GM10847 (cell line): ENCODE results near the gene CCDC152.

Experiments used
- POLR2A ChIP-seq: IDR thresholded peaks from 2 replicates; pipeline ENCODE4 v1.6.1; 2011; ENCODE audit not compliant: insufficient read length; ENCODE audit errors: extremely low read depth

The CCDC152 gene

GRCh38 chr5:42756606-42757601 lies at the start of gene CCDC152:
Gene CCDC152, plus strand, starts transcription at chr5:42756818. Its CDS starts 2,304 bp downstream, at chr5:42759122.
- TF ChIP-seq POLR2A: no peak

GRCh38 chr5:42715785-42716184 lies 40.8 kb upstream of the CCDC152 start:
- TF ChIP-seq POLR2A: no peak

- TF ChIP-seq POLR2A: no peak
Observed at GRCh38 chr5:42718591-42718990, 38.0 kb upstream of the CCDC152 start.

DNA sequence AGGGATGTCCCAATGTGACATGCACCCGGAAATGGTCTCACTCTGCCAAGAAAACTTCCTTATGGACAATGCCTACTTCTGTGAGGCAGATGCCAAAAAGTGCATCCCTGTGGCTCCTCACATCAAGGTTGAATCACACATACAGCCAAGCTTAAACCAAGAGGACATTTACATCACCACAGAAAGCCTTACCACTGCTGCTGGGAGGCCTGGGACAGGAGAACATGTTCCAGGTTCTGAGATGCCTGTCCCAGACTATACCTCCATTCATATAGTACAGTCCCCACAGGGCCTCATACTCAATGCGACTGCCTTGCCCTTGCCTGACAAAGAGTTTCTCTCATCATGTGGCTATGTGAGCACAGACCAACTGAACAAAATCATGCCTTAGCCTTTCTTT lies 37.6 kb upstream of the CCDC152 start:
- no peak for TF ChIP-seq POLR2A

DNA sequence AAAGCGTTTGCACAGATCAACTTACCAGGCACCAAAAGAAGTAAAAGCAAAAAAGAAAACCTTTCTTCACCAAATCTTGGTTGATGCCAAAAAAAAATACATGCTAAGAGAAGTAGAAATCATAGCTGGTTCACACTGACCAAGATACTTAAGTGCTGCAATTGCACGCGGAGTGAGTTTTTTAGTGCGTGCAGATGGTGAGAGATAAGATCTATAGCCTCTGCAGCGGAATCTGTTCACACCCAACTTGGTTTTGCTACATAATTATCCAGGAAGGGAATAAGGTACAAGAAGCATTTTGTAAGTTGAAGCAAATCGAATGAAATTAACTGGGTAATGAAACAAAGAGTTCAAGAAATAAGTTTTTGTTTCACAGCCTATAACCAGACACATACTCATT lies 36.4 kb upstream of the CCDC152 start:
- TF ChIP-seq POLR2A: no peak

- no peak for TF ChIP-seq POLR2A
Observed at GRCh38 chr5:42721484-42721883, 35.1 kb upstream of the CCDC152 start.

- TF ChIP-seq POLR2A: no peak
Observed at GRCh38 chr5:42740920-42741319, 15.7 kb upstream of the CCDC152 start.

- no peak for TF ChIP-seq POLR2A
Observed at GRCh38 chr5:42745426-42745825, 11.2 kb upstream of the CCDC152 start.

- no peak for TF ChIP-seq POLR2A
Observed at GRCh38 chr5:42745856-42746255, 10.8 kb upstream of the CCDC152 start.

DNA sequence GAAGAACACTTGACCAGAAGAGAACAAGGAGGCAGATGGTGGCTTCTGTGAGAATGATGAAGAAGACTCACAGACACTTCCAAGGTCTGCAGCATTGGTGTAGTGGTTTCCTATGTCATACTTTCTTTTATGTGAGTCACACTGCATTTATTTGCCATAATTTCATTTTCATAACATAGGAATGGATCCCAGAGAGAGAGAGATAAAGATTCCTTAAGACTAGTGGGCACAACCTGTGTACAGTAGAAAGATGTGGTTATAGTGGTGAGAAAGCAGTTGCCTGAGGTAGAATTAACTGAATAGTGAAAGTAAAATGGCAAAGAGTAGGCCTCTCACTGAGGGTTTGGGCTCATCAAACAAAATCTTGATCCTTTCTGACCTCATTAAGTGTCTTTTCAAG lies 7.6 kb upstream of the CCDC152 start:
- no peak for TF ChIP-seq POLR2A

GRCh38 chr5:42750507-42750906 lies 6.1 kb upstream of the CCDC152 start:
- TF ChIP-seq POLR2A: no peak

DNA sequence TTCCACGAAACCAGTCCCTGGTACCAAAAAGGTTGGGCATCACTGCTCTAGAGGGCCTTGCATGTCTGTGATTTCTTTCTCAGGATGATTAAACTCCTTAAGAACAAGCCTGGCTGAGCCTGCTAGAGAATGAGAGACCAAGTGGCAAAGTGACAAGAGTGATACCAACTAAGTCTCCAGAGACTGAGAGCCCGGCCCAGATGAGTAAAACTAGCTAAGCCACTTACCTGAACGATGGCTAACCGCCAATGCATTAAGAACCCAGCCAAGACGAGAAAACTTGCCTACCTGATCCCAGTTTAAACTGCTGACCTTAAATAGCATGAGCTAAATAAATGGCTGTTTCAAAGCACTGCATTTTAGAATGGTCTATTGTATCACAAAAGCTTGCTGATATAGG lies 5.6 kb upstream of the CCDC152 start:
- TF ChIP-seq POLR2A: no peak

GRCh38 chr5:42753099-42753498 lies 3.5 kb upstream of the CCDC152 start:
- TF ChIP-seq POLR2A: no peak

DNA sequence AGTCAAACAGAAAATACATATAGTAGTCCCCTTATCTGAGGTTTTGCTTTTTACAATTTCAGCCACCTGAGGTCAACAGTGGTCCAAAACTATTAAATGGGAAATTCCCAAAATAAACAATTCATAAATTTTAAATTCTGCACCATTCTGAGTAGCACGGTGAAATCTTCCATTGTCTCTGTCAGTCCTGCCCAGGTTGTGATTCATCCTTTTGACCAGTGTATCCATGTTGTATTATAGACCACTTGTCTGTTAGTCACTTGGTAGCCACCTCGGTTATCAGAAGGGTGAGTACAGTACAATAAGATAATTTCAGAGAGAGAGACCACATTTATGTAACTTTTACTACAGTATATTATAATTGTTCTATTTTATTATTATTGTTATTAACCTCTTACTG lies 2.8 kb downstream of the CCDC152 start:
- no peak for TF ChIP-seq POLR2A

GRCh38 chr5:42760426-42760825 lies 3.8 kb downstream of the CCDC152 start:
- TF ChIP-seq POLR2A: no peak

GRCh38 chr5:42761791-42762190 lies 5.2 kb downstream of the CCDC152 start:
- no peak for TF ChIP-seq POLR2A

GRCh38 chr5:42767491-42768105 lies 11.0 kb downstream of the CCDC152 start:
- no peak for TF ChIP-seq POLR2A

GRCh38 chr5:42768106-42768504 lies 11.5 kb downstream of the CCDC152 start:
- no peak for TF ChIP-seq POLR2A
